ENCODE results near the gene TMEM234. TPM values are rescaled to one million over a fixed set of nuclear protein-coding genes. Genes with fewer than 3 reads are reported as not detected.

TMEM234 gene
- total and polyA plus RNA-seq, 2 of the 8 experiments (the other 6 are each of a cell fraction or from before 2014, with no cell fraction given), result 8.7 to 8.9 TPM

DNA sequence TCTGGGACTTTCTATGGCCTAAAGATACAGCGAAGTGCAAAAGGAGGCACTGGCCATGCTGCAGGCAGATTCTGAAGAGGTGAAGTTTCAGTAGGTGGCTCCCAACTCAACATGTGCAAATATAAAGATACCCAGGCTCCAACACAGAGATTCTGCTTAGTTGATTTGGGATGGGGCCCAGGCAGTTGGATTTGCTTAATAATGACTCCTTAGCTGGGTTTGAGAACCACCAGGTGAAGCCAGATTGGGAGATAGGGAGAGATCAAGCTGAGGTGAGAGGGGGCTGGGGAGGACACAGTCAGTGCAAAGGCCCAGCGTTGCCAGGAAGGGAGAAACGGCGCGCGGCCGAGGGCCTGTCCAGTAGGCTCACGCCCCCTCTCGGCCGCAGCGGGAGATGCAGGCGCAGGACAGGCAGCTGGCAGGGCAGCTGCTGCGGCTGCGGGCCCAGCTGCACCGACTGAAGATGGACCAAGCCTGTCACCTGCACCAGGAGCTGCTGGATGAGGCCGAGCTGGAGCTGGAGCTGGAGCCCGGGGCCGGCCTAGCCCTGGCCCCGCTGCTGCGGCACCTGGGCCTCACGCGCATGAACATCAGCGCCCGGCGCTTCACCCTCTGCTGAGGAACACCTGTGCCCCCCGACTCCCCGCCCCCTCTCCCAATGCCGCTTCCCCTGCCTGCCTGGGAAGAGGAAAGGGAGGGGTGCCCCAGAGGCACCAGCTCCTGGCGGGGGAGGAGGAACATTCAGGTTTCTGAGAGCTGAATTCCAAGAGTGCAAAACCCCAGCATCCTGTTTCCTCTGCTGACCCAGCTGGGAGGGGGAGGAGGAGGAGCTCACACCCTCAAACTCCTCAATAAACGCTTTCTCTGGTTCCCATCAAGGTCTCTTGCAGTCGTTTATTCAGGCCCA, 26.1 kb upstream of the TMEM234 start (continued):
- no peak for TF ChIP-seq CHD1 (IDR thresholded peaks at IDR 0.05; ENCODE audit: low read depth, low read length)
- 0 out of 2 replicates have a peak, but pooled peaks have one; percentile 60 for TF ChIP-seq SP1 (IDR thresholded peaks at IDR 0.05; ENCODE audit: low read depth, low read length)
- no peak for TF ChIP-seq SUZ12 (IDR thresholded peaks at IDR 0.05; ENCODE audit: low read length)
- TF ChIP-seq SP4 (IDR thresholded peaks at IDR 0.05; ENCODE audit: low read length), result no peak
- TF ChIP-seq BCL11A (IDR thresholded peaks at IDR 0.05; ENCODE audit: low read depth in 2 of 2, low read length in 2 of 2), result no peak
- no peak for TF ChIP-seq BRCA1 (IDR thresholded peaks at IDR 0.05; ENCODE audit: low read depth, low read length)
- peak; percentile 21; the same call in 1 of the 2 replicates for TF ChIP-seq POLR2AphosphoS5 (IDR thresholded peaks at IDR 0.05; ENCODE audit: low read depth, low read length)
- TF ChIP-seq USF2 (IDR thresholded peaks at IDR 0.05; ENCODE audit: low read length), result peak; percentile 34; the same call in 1 of the 2 replicates
- peak; percentile 62; the same call in 1 of the 2 replicates for TF ChIP-seq TAF1 (IDR thresholded peaks at IDR 0.05; ENCODE audit: low read depth, low read length)
- 0 out of 2 replicates have a peak, but pooled peaks have one; percentile 47 for TF ChIP-seq RBBP5 (IDR thresholded peaks at IDR 0.05; ENCODE audit: borderline replicate concordance, low read depth, low read length)
- peak; percentile 35; the same call in 1 of the 2 replicates for TF ChIP-seq SRF (IDR thresholded peaks at IDR 0.05; ENCODE audit: low read depth, low read length)
- TF ChIP-seq MAX (IDR thresholded peaks at IDR 0.05), result peak; percentile 71; the same call in 1 of the 2 replicates
- no peak for TF ChIP-seq MAFK (IDR thresholded peaks at IDR 0.05; ENCODE audit: low read depth, low read length)
- TF ChIP-seq GTF2F1 (IDR thresholded peaks at IDR 0.05; ENCODE audit: borderline replicate concordance, low read depth, low read length), result peak; percentile 49; the same call in 1 of the 2 replicates
- no peak for TF ChIP-seq SAP30 (IDR thresholded peaks at IDR 0.05; ENCODE audit: insufficient read depth, insufficient replicate concordance, low read length)
- TF ChIP-seq TBP (IDR thresholded peaks at IDR 0.05; ENCODE audit: low read depth, low read length), result peak; percentile 51; the same call in 1 of the 2 replicates
- no peak for TF ChIP-seq EZH2 (IDR thresholded peaks at IDR 0.05; ENCODE audit: low read depth, low read length, severe bottlenecking)
- TF ChIP-seq TEAD4 (IDR thresholded peaks at IDR 0.05; ENCODE audit: low read depth, low read length), result peak; percentile 60; the same call in 1 of the 2 replicates
- no peak for TF ChIP-seq EGR1 (IDR thresholded peaks at IDR 0.05; ENCODE audit: borderline replicate concordance, low read depth, low read length)
- TF ChIP-seq ASH2L (IDR thresholded peaks at IDR 0.05; ENCODE audit: low read length), result peak; percentile 80
- TF ChIP-seq NANOG (IDR thresholded peaks at IDR 0.05; ENCODE audit: insufficient read depth, low read depth, low read length, poor library complexity, severe bottlenecking), result peak; percentile 37
- no peak for TF ChIP-seq RXRA (IDR thresholded peaks at IDR 0.05; ENCODE audit: insufficient read depth, low read depth, low read length)

Data from H1 (cell line).